Neuronal stem cell (in vitro differentiated cells): ENCODE results near the gene HGFAC.

ENCODE experiments used
- DNase-seq: peaks from one replicate; pipeline ENCODE4 v3.0.0-alpha.2; 2013; ENCODE audit warnings: low spot score
- H2AFZ ChIP-seq: one replicate; pipeline ENCODE4 v1.6.1; 2013; ENCODE audit warnings: mild to moderate bottlenecking, low read length, inconsistent platforms
- H2AK5ac ChIP-seq: 2 replicates; pipeline ENCODE4 v1.6.1; 2013; ENCODE audit warnings: low read depth, mild to moderate bottlenecking, inconsistent platforms, low read length, moderate library complexity, mixed read lengths
- H2BK120ac ChIP-seq: 2 replicates; pipeline ENCODE4 v1.6.1; 2013; ENCODE audit warnings: low read depth, mild to moderate bottlenecking, inconsistent platforms, low read length, moderate library complexity, mixed read lengths
- H2BK12ac ChIP-seq: one replicate; pipeline ENCODE4 v1.6.1; 2013; ENCODE audit warnings: low read length, inconsistent platforms
- H2BK15ac ChIP-seq: 2 replicates; pipeline ENCODE4 v1.6.1; 2013; ENCODE audit warnings: mild to moderate bottlenecking, low read length, inconsistent platforms, mixed read lengths
- H2BK5ac ChIP-seq: one replicate; pipeline ENCODE4 v1.6.1; 2013; ENCODE audit warnings: inconsistent platforms, mild to moderate bottlenecking, low read length, moderate library complexity
- H3K14ac ChIP-seq: one replicate; pipeline ENCODE4 v1.6.1; 2013; ENCODE audit warnings: low read length, inconsistent platforms
- H3K18ac ChIP-seq: 2 replicates; pipeline ENCODE4 v1.6.1; 2013; ENCODE audit warnings: low read length, inconsistent platforms
- H3K23ac ChIP-seq: 2 replicates; pipeline ENCODE4 v1.6.1; 2013; ENCODE audit warnings: low read depth, mild to moderate bottlenecking, mixed read lengths, low read length, inconsistent platforms; ENCODE audit not compliant: poor library complexity
- H3K27ac ChIP-seq: replicated peaks from 3 replicates; pipeline ENCODE4 v1.5.1; 2013; ENCODE audit warnings: low read length, inconsistent platforms
- H3K27me3 ChIP-seq, 3 experiments: 2 replicates each; pipeline ENCODE4 v1.6.1; 2013; ENCODE audit warnings: low read length in 3 of 3, mild to moderate bottlenecking in 2 of 3, inconsistent platforms in 1 of 3, low read depth in 1 of 3, mixed read lengths in 1 of 3, moderate library complexity in 1 of 3; ENCODE audit not compliant: control insufficient read depth in 3 of 3, insufficient read depth in 3 of 3
- H3K36me3 ChIP-seq, 2 donors: replicated peaks in 1 of 2; 2 replicates each; pipeline ENCODE4 v1.6.1; 2013; ENCODE audit warnings: low read length in 2 of 2; ENCODE audit not compliant: control insufficient read depth in 2 of 2, insufficient read depth in 2 of 2
- H3K4ac ChIP-seq: 2 replicates; pipeline ENCODE4 v1.6.1; 2013; ENCODE audit warnings: inconsistent platforms, mild to moderate bottlenecking, low read length, moderate library complexity
- H3K4me1 ChIP-seq, 2 donors: 1 replicate in 1 of 2; 2 replicates in 1 of 2; pipeline ENCODE4 v1.6.1; 2013; ENCODE audit warnings: low read length in 2 of 2, low read depth in 1 of 2; ENCODE audit not compliant: control insufficient read depth in 2 of 2, insufficient read depth in 1 of 2
- H3K4me2 ChIP-seq: one replicate; pipeline ENCODE4 v1.6.1; 2013; ENCODE audit warnings: mild to moderate bottlenecking, low read length, inconsistent platforms; ENCODE audit not compliant: insufficient read depth, poor library complexity, severe bottlenecking
- H3K4me3 ChIP-seq, 2 donors: 2 replicates each; pipeline ENCODE4 v1.5.1; 2013; ENCODE audit warnings: low read length in 2 of 2, mild to moderate bottlenecking in 2 of 2, inconsistent platforms in 1 of 2, moderate library complexity in 1 of 2
- H3K79me1 ChIP-seq: one replicate; pipeline ENCODE4 v1.6.1; 2013; ENCODE audit warnings: low read depth, mild to moderate bottlenecking, inconsistent platforms, low read length, moderate library complexity
- H3K9ac ChIP-seq: one replicate; pipeline ENCODE4 v1.6.1; 2013; ENCODE audit warnings: mild to moderate bottlenecking, low read depth, low read length, inconsistent platforms; ENCODE audit not compliant: poor library complexity
- H3K9me3 ChIP-seq, 2 donors: replicated peaks in 1 of 2; 2 replicates each; pipeline versions ENCODE3 to v1.6.1; 2013; ENCODE audit warnings: low read length in 2 of 2, mild to moderate bottlenecking in 2 of 2, inconsistent platforms in 1 of 2, low read depth in 1 of 2, mixed read lengths in 1 of 2, moderate library complexity in 1 of 2; ENCODE audit not compliant: control insufficient read depth in 2 of 2, insufficient read depth in 1 of 2
- H4K8ac ChIP-seq: one replicate; pipeline ENCODE4 v1.6.1; 2013; ENCODE audit warnings: low read depth, mild to moderate bottlenecking, inconsistent platforms, low read length, moderate library complexity
- H4K91ac ChIP-seq: one replicate; pipeline ENCODE4 v1.6.1; 2013; ENCODE audit warnings: low read length, low read depth, mild to moderate bottlenecking, inconsistent platforms; ENCODE audit not compliant: poor library complexity
- WGBS, 2 donors: extraction: QIAGEN DNeasy Blood & Tissue Kit; methylation state at CpG; one replicate each; pipeline ENCODE4 v1.1.7; 2013; ENCODE audit warnings: missing lambda C conversion rate in 2 of 2, mixed read lengths in 1 of 2; ENCODE audit not compliant: insufficient read length in 2 of 2, insufficient replicate concordance in 1 of 2; ENCODE audit errors: extremely low coverage in 2 of 2; 5-methylcytosine and 5-hydroxymethylcytosine counted together

HGFAC gene

DNA sequence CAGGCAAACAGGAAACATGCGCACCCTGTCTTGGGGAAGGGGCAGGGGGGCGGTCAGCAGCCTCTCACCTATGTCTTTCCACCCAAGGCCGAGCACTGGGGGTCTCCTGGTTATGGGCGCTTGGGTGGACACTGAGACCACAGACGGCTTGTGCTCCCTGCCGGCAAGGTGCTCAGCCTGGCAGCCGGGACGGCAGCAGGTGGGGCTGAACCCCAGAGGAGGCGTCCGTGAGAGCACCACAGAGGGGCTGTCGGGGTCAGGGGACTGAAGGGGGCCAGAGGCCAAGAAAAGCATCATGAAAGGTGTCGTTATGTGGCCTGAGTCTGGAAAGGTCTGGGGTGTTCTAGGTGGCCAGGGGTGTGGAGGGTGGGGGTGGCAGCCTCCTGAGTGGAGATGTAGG, 40.9 kb downstream of the HGFAC start:
- Histone ChIP-seq H3K9me3 (no peaks in the 10 kb centered on the region), H3K27me3 (peaks cover 0 to 22% (median 2%) of the 10 kb centered on the region in 3 experiments), H3K4me1 (peaks cover 57 to 60% of the 10 kb centered on the region in 2 donors), H3K9ac (no peak overlapping the region), H3K18ac (peak overlapping the region; percentile 89), H2BK15ac (peak overlapping the region; percentile 97), H3K4me3 (no peak overlapping the region), H3K36me3 (no peaks in the 10 kb centered on the region), H3K4ac (no peak overlapping the region), H2AFZ (no peak overlapping the region), H3K4me2 (no peak overlapping the region), H2BK5ac (peak overlapping the region; percentile 93), H3K14ac (peak overlapping the region; percentile 39), H3K27ac (no peak overlapping the region), H4K91ac (no peak overlapping the region), H2BK12ac (peak overlapping the region; percentile 36), H3K79me1 (peaks cover 2% of the 10 kb centered on the region), H3K23ac (peak overlapping the region; percentile 49), H4K8ac (no peak overlapping the region), H2AK5ac (peak overlapping the region; percentile 23), H2BK120ac (peak overlapping the region; percentile 54)
- no peak for DNase-seq
- WGBS, 2 donors = no CpG with 5 or more reads among the region's 12 CpGs

DNA sequence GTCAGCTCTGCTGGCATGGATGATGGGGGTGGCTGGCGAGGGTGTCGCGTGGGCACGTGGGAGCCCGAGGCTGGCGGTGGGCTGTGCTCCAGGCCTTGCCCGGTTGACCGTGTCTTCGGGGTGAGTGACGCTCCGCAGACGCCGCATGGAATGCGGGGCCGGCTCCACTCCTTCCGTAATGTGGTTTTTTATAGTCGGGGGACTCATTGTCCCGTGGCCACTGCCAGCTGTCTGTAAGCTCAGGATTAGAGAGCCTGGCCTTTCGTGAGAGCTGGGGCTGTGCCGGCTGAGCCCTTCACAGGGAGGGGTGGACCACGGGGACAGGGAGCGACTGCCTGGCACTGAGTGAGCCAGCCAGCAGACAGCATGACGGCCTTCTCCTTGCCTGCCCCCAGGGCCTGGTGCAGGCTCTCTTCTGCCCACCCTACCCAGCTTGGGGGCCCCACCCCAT, 41.7 kb downstream of the HGFAC start:
- no peak for DNase-seq
- H3K4me1 ChIP-seq = peaks cover 52 to 55% of the 10 kb centered on the region in 2 donors
- no peak overlapping the region for H4K91ac ChIP-seq
- no peak overlapping the region for H3K4me3 ChIP-seq
- H3K9me3 ChIP-seq = no peaks in the 10 kb centered on the region
- H3K4ac ChIP-seq = peak overlapping the region; percentile 93
- H2BK12ac ChIP-seq = peak overlapping the region; percentile 97
- H2AK5ac ChIP-seq = peak overlapping the region; percentile 99
- no peaks in the 10 kb centered on the region for H3K36me3 ChIP-seq
- H2BK15ac ChIP-seq = peak overlapping the region; percentile 98
- H4K8ac ChIP-seq = no peak overlapping the region
- no peak overlapping the region for H3K14ac ChIP-seq
- no peak overlapping the region for H3K4me2 ChIP-seq
- H2BK120ac ChIP-seq = no peak overlapping the region
- peaks cover 2% of the 10 kb centered on the region for H3K79me1 ChIP-seq
- H3K9ac ChIP-seq = peak overlapping the region; percentile 70
- peak overlapping the region; percentile 92 for H3K18ac ChIP-seq
- peak overlapping the region; percentile 66 for H2BK5ac ChIP-seq
- H3K27me3 ChIP-seq = peaks cover 0 to 22% (median 5%) of the 10 kb centered on the region in 3 experiments
- H2AFZ ChIP-seq = no peak overlapping the region
- no peak overlapping the region for H3K27ac ChIP-seq
- no CpG with 5 or more reads among the region's 23 CpGs for WGBS, 2 donors
- H3K23ac ChIP-seq = peak overlapping the region; percentile 89

DNA sequence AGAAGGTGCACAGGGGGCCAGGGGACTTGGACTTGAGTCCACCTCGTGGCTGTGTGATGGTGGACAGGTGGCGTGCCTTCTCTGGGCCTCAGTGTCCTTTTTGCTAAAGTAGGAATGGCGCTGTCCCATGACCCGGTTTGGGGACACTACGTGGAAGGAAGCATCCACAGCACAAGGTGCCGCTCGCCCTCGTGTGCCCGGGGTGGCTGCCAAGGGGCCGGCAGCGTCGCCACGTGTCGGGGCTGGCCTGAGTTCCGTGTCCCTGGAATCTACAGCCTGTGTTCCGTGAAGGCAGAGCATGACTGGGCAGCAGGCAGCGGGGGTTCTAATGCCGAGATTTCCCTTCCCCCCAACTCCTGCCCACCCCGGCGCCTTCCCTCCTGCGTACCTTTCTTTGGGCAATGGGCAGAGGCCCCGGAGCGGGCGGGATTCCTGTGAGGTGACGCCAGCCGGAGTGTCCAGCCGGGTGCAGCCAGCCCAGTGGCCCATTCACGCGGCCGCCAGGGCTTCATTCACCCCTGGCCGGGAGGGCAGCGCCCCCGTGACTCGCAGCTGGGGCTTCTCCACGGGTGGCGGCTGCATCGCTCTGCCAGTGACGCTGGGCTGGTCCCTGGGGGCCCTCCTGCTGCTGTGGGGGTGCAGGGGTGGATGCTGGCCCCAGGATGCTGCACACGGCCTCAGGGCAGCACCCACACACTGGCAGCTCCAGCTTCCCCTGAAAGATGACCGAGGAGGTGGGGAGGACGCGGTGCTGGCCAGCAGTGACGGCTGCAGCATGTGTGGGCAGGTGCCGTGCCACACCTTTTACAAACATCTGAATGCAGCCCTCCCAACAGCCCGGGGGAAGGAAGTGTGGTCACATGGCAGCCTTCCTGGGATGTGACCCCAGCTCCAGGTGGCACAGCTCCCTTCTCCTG, 42.5 kb downstream of the HGFAC start:
- Histone ChIP-seq H2BK15ac (peak overlapping the region; percentile 98), H3K4ac (peak overlapping the region; percentile 66), H2AFZ (no peak overlapping the region), H3K18ac (peak overlapping the region; percentile 92), H3K23ac (peak overlapping the region; percentile 89), H3K9ac (peak overlapping the region; percentile 70), H3K14ac (peak overlapping the region; percentile 98), H3K4me2 (peak overlapping the region; percentile 14), H2BK12ac (peak overlapping the region; percentile 97), H3K4me1 (peaks cover 47 to 51% of the 10 kb centered on the region in 2 donors), H3K79me1 (peaks cover 2% of the 10 kb centered on the region), H3K27ac (no peak overlapping the region), H3K9me3 (no peaks in the 10 kb centered on the region), H4K91ac (peak overlapping the region; percentile 53), H3K4me3 (no peak overlapping the region), H2BK5ac (peak overlapping the region; percentile 66), H2AK5ac (peak overlapping the region; percentile 99), H2BK120ac (peak overlapping the region; percentile 87), H4K8ac (no peak overlapping the region), H3K27me3 (peaks cover 0 to 22% (median 5%) of the 10 kb centered on the region in 3 experiments), H3K36me3 (no peaks in the 10 kb centered on the region)
- DNase-seq = no peak
- no CpG with 5 or more reads among the region's 45 CpGs for WGBS, 2 donors
